T-helper 2 cell (primary cell): Measurements from ENCODE around the gene TBP.

Experiments
- DNase-seq, 5 experiments: peaks; one replicate each; pipeline versions ENCODE4 v3.0.0 to v3.0.0-alpha.2; 2012 to 2022

TBP gene

DNA sequence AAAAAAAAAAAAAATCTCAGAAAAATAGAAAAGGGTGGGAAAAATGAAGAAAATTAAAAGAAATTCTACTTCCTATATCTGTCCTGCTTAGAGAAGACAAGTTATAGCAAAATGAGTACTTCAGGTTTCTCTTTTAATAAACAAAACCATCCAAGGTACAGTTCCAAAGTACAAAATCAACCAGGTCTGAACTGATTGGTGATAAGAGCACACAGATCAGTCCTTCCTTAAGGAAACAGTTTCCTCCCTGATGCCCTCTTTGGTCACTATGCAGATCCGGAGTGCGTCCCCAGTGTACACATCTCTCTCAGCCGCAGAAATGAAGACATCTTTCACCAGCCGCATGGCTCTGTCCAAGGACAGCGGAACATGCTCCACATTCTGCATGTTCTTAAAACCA lies 19.2 kb upstream of the TBP start:
- DNase-seq, result no peak

- DNase-seq, result no peak
Measured at GRCh38 chr6:170536671-170537070, 17.5 kb upstream of the TBP start.

- no peak for DNase-seq
Measured at GRCh38 chr6:170537329-170537728, 16.8 kb upstream of the TBP start.

DNA sequence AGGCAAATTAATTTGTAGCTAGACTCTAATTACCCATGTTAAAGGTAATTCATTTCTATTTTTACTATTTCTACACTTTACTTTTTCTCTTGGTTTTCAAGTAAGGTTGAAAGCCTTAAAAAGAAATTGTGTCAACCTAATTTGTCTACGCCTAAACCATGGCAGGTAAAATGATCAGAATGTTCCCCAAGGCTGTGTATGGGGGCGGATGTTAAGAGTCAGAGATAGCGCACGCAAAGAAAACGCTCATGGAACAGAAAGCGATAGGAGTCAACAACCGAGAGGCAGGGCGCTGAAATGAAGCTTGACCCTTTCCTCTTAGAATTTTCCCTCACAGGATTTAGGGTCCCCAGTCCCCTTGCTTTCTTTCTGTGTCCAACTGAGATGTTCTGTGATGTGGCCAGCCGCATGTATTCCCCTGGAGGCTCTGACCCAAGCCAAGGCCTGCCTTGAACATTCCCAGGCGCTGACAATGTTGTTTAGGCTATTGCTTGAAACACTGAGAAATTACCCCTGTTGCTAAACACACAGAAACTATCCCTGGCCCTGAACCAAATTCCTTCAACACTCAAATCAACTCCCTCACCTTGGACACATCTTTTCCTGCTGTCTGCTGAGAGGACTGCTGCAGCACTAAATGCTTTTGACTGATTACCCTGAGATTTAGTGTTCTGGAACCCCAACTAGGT lies 12.0 kb upstream of the TBP start:
- DNase-seq, result no peak

DNA sequence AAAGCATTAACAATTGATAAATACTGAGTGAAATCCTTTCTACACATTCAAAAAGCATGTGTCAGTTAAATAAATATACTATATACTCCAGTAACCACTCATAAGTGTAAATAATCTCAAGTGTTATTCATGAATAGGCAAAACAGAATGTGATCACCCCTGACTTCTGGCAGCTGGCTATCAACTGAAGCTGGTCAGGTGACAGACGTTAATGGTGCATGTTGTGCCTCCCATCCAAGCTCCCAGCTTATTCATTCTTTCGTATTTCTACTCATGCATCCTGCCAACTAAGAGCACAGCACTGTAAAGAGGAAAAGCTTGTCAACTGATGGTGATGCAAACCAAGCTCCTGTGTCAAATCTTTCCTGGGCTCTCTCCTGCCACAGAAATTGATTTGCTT lies 8.8 kb upstream of the TBP start:
- no peak for DNase-seq

DNA sequence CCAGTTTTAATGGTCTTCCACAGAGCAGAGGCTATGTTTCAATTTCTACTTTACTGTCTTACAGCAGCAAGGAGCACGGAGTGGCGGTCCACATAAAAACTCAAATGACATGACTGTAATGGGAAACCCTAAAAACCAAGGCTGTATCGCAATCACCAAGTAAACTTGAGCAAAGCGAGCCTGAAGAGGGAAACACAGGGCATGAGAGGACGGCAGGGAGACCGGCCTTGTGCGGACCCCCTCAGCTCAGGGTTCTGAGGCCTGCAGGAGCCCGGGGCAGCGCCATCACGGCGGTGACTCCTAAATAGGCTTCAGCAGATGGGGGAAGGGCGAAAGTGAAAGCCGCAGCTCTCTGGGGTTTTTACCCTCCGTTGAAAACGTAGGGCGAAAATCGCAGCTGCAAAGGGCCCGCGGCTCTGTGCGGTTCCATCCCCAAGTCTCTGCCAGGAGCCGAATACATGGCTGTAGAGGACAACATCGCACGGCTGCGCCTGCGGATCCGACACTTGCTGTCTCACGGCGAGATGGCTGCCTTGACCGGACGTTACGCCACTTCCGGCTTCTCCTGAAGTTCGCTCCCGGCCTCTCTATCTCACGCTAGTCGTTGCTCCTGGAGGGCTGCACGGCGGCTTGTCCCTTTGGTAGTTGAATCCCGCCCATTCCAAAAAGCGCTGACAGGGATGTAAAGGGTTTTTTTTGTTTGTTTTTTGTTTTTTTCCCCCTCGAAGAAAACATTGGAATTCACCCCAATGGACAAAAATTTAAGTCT lies 1.2 kb upstream of the TBP start, which contains the start of gene PSMB1:
Gene PSMB1, minus strand, starts transcription at position 543 of the 769 bp plus-strand sequence. Its CDS starts 65 bp downstream, at position 478.
- DNase-seq, result peak; percentile 52 to 90 (median 73)

GRCh38 chr6:170553534-170554012 lies 596 bp upstream of the TBP start:
- DNase-seq, result no peak

GRCh38 chr6:170554796-170555137 lies 598 bp downstream of the TBP start:
- no peak for DNase-seq

- no peak for DNase-seq
Measured at GRCh38 chr6:170555305-170555704, 1.1 kb downstream of the TBP start.

GRCh38 chr6:170561555-170561954 lies 7.4 kb downstream of the TBP start:
- no peak for DNase-seq

- no peak for DNase-seq
Measured at GRCh38 chr6:170564936-170565530, 10.9 kb downstream of the TBP start.

DNA sequence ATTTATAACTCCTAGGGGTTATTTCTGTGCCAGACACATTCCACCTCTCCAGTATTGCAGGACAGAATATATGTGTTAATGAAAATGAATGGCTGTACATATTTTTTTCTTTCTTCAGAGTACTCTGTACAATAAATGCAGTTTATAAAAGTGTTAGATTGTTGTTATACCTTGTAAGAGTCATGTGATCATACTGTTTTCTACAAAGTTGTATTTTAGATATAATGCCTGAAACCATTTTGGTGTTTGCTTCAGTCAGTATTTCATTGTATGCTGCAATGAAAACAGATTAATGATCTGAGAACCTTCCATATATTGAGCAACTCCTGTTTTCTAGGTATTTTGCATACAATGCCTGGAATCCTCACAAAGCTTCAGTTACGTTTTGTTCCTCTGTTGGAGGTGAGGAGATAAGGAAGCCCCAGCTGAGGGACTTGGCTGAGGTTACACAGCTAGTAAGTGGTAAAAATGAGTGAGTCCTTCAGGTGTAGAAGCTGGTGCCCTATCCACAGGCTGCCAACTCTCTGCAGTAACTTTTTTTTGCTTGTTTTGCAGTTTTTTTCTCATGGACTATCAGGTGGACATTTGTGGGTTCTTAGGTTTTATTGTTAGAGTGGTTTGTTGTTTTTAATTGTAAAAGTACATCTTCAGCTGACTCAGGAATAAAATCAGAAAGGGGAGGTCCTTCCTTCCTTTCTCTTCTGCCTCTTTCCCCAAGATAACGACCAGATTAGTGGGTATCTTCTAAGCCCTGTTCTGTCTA lies 18.7 kb downstream of the TBP start:
- DNase-seq, result no peak

- no peak for DNase-seq
Measured at GRCh38 chr6:170575250-170575649, 21.1 kb downstream of the TBP start.

GRCh38 chr6:170578909-170579308 lies 24.7 kb downstream of the TBP start:
- DNase-seq, result no peak

DNA sequence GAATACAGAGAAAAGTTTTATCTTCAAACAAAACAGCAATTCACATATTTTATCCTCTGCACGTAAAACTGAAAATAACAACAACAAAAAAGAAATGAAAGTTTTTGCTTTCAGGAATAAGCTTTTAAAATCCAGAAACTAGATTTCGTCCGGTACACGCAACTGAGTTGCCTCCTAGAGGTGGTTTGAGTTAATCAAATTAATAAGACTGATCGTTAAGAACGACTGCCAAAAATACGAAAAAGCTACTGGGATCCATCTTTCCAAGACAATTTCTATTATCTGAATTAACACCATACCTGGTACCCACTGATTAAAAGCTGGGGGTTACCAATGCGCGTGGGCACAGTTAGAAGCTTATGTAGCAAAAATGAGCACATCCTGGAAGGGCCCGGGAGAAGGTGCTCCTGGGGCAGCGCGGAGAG lies 29.6 kb downstream of the TBP start:
- no peak for DNase-seq

GRCh38 chr6:170584181-170584953 lies 30.2 kb downstream of the TBP start, which contains the start of gene PDCD2:
TSS of gene PDCD2 (minus strand) at chr6:170584637. CDS start at chr6:170584581, 56 bp downstream.
- DNase-seq, result peak; percentile 80 to 97 (median 88)

- DNase-seq, result peak in 1 of 5 experiments; percentile 7
Measured at GRCh38 chr6:170584954-170585498, 30.9 kb downstream of the TBP start.

DNA sequence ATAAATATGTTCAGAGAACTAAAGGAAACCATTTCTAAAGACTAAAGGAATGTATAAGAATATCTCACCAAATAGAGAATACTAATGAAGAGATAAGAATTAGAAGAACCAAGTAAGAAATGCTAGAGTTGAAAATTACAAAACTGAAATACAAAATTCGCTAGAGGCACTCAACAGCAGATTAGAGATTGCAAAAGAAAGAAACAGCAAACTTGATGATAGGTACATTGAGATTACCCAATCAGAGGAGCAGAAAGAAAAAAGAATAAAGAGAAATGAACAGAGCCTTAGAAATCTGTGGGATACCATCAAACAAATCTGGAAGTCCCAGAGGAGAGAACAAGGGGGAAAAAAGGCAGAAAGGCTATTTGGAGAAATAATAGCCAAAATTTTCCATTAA lies 36.6 kb downstream of the TBP start:
- no peak for DNase-seq

DNA sequence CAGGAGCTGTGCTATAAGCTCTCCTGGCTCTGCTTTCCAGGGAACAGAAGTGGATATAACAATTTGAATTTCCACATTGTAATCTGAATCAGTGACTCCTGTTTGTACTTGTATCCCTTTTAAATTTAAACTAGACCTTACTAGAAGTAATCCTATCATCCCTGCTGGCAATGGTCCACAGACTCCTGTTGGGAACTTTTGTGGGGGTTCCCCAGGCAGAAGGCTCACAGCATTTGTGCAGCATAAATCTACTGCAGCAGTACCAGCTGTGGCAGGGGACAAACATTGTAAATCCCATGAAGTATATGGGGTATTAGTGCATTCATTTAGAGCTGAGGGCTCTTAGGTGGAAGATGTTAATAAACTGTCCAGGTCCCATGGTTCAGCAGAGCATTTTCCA lies 42.3 kb downstream of the TBP start:
- DNase-seq, result no peak

GRCh38 chr6:170597278-170597677 lies 43.1 kb downstream of the TBP start:
- no peak for DNase-seq

DNA sequence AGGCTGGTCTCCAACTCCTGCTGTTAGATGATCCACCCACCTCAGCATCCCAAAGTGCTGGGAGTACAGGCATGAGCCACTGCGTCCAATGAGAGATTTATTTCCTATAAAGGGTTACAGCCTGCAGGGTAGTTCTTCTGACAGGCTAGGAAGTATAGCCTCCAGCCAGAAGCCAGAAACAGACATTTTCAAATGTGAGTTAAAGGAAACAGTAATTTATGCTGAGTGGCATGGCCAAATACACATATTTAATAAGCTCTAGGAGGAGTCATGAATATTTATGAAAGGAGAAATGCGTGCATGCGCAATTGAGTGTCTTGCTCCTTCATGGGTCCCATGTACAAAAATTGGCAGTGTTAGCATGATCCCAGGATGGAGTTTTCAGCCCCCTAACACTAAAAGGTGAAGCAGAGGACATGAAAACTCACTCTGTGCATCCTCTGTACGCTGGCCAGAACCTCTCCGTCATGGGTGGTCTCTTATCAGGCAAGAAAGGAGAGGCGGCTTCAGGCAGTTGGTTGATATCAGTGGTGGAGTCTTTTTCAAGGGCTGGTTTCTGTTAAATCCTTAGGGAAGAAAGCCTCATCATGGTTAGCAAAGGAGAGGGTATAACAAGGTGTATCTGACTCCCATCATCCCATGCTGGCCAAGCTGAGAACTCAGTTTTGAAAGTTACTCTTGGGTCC lies 51.5 kb downstream of the TBP start:
- no peak for DNase-seq
